HG03558 (cell line): ENCODE data around the gene GJA3.

ENCODE experiments used
- ATAC-seq: cut with Tn5 transposase; IDR thresholded peaks from one replicate; pipeline ENCODE4 v1.9.1; 2021; ENCODE audit warnings: moderate number of reproducible peaks; ENCODE audit not compliant: unreplicated experiment; ENCODE audit errors: extremely low read depth

Gene GJA3

GRCh38 chr13:20102525-20103180 lies 58.2 kb downstream of the GJA3 start:
- no peak for ATAC-seq

GRCh38 chr13:20101467-20102316 lies 59.2 kb downstream of the GJA3 start:
- no peak for ATAC-seq

GRCh38 chr13:20099319-20099718 lies 61.5 kb downstream of the GJA3 start:
- no peak for ATAC-seq

- ATAC-seq, result no peak
Observed at GRCh38 chr13:20093951-20094350, 66.9 kb downstream of the GJA3 start.

GRCh38 chr13:20090349-20090748 lies 70.5 kb downstream of the GJA3 start:
- ATAC-seq, result no peak
